GM12873 (cell line): ENCODE results near the gene ZBTB46.

ENCODE experiments used
- TF ChIP-seq, protein P1 (sequence below): IDR thresholded peaks from 2 replicates; pipeline ENCODE4 v1.5.1; 2012; ENCODE audit warnings: low read depth, mild to moderate bottlenecking, moderate library complexity, low read length, control low read depth; ENCODE audit not compliant: insufficient read depth; ENCODE audit errors: missing control alignments

The ZBTB46 gene

GRCh38 chr20:63778034-63778752 lies 52.9 kb downstream of the ZBTB46 start:
- TF ChIP-seq, protein P1, sequence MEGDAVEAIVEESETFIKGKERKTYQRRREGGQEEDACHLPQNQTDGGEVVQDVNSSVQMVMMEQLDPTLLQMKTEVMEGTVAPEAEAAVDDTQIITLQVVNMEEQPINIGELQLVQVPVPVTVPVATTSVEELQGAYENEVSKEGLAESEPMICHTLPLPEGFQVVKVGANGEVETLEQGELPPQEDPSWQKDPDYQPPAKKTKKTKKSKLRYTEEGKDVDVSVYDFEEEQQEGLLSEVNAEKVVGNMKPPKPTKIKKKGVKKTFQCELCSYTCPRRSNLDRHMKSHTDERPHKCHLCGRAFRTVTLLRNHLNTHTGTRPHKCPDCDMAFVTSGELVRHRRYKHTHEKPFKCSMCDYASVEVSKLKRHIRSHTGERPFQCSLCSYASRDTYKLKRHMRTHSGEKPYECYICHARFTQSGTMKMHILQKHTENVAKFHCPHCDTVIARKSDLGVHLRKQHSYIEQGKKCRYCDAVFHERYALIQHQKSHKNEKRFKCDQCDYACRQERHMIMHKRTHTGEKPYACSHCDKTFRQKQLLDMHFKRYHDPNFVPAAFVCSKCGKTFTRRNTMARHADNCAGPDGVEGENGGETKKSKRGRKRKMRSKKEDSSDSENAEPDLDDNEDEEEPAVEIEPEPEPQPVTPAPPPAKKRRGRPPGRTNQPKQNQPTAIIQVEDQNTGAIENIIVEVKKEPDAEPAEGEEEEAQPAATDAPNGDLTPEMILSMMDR = no peak

GRCh38 chr20:63777614-63778013 lies 53.5 kb downstream of the ZBTB46 start:
- TF ChIP-seq, protein P1 = no peak

- TF ChIP-seq, protein P1 = peak; percentile 58
Measured at GRCh38 chr20:63775096-63775978, 55.7 kb downstream of the ZBTB46 start.

GRCh38 chr20:63774306-63774705 lies 56.8 kb downstream of the ZBTB46 start:
- TF ChIP-seq, protein P1 = no peak

DNA sequence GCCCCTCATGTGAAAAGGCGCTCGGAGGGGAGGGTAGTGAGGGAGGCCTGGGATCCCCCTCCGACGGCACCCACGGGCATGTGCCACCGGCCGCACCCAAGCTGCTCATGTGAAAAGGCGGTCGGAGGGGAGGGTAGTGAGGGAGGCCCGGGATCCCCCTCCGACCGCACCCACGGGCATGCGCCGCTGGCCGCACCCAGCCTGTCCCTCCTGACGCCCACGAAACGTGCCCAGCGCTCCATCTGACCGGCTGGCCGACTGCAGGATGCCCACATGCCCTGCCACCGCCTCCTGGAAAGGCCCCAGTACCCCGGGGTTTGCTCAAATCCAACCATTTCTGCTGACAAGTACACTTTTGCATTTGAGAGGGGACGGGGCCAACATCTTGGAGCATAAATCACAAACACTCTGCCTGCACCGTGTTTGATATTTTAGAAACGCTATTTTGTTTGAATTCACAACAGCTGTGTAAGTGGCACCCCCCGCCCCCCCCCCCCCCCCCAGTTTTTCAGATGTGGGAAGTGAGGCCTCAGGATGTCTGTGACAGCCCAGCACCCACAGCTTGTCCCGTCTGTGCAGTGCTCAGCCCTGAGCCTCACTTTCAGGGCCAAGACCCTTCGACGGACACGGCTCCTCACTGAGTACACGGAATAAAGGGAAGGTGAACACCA lies 57.4 kb downstream of the ZBTB46 start:
- TF ChIP-seq, protein P1 = no peak

- TF ChIP-seq, protein P1 = no peak
Measured at GRCh38 chr20:63772781-63773518, 58.1 kb downstream of the ZBTB46 start.
